Astrocyte of the spinal cord (primary cell): ENCODE results near the gene TNFRSF17.
A peak's percentile ranks its signal among the peaks of the same experiment; 100 is the strongest.

Experiments used
- DNase-seq: peaks from one replicate; pipeline ENCODE4 v3.0.0; 2011; ENCODE audit warnings: low read depth, low spot score
- H3K4me3 ChIP-seq: 2 replicates; pipeline ENCODE4 v1.5.1; 2011; ENCODE audit warnings: low read depth, mild to moderate bottlenecking, low read length, moderate library complexity
- in situ Hi-C: cut with HindIII; loops from 2 replicates; pipeline ENCODE4 v1.10.0; 2017; ENCODE audit warnings: low sequenced_read_pairs
- TF ChIP-seq, protein P1 (sequence below): IDR thresholded peaks from 2 replicates; pipeline ENCODE4 v1.5.1; 2012; ENCODE audit warnings: low read depth, mild to moderate bottlenecking, low read length, inconsistent platforms

Gene TNFRSF17

DNA sequence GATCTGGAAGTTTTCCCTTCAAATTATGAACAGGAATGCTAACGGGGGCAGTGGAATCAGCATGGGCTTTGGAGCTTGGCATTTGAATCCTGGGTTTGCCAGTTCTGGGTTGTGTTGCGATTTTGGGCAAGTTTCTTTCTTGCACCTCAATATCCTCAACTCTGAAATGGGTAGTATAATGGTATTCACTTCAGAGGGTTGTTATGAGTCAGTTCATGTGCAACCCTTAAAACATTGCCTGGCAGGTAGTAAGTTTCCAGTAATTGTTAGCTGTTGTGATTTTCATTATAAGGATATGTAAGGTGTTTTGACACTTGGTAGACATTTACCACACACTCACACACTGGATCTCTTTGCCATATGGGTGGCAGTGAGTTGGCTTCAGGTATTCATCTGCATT, 44.9 kb downstream of the TNFRSF17 start:
- in situ Hi-C loops = no loop called here
- TF ChIP-seq, protein P1, sequence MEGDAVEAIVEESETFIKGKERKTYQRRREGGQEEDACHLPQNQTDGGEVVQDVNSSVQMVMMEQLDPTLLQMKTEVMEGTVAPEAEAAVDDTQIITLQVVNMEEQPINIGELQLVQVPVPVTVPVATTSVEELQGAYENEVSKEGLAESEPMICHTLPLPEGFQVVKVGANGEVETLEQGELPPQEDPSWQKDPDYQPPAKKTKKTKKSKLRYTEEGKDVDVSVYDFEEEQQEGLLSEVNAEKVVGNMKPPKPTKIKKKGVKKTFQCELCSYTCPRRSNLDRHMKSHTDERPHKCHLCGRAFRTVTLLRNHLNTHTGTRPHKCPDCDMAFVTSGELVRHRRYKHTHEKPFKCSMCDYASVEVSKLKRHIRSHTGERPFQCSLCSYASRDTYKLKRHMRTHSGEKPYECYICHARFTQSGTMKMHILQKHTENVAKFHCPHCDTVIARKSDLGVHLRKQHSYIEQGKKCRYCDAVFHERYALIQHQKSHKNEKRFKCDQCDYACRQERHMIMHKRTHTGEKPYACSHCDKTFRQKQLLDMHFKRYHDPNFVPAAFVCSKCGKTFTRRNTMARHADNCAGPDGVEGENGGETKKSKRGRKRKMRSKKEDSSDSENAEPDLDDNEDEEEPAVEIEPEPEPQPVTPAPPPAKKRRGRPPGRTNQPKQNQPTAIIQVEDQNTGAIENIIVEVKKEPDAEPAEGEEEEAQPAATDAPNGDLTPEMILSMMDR = no peak

DNA sequence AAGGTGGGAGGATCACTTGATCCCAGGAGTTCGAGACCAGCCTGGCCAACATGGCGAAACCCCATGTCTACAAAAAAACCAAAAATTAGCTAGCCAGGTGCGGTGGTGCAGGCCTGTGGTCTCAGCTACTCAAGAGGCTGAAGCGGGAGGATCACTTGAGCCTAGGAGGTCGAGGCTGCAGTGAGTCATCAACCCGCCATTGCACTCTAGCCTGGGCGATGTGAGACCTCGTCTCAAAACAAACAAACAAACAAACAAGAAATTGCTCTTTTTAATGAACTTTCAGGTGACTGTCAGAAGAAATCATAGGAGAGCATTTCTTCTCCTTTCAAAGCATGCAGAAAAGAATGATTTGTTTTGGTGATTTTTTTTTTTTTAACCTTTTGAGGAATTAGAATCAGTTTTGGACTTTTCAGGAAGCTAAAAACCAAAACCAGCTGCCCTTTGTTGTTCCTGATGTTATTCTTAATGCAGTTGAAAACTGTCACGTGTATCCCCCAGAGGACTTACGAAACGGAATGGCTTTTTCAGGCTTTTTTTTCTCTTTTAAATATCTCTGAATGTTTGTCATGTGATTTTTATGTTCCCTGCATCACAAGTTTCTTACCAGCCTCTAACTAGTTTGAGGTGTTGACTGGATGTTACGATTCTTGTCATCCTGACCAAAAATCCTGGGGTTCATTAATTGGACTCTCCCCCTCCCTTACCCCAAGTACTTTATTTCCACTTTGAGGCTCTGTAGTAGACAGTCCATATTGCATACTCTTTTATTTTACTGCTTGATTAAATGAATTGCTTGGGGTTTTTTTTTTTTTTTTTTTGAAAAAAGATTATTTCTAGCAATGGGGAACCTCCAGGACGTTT, 45.6 kb downstream of the TNFRSF17 start:
- TF ChIP-seq, protein P1 = no peak
- no peak overlapping the region for H3K4me3 ChIP-seq
- no peak for DNase-seq
- in situ Hi-C loops = no loop called here

More for the DNA sequence above, 44.9 kb downstream of the TNFRSF17 start:
- no peak overlapping the region for H3K4me3 ChIP-seq
- DNase-seq = no peak

DNA sequence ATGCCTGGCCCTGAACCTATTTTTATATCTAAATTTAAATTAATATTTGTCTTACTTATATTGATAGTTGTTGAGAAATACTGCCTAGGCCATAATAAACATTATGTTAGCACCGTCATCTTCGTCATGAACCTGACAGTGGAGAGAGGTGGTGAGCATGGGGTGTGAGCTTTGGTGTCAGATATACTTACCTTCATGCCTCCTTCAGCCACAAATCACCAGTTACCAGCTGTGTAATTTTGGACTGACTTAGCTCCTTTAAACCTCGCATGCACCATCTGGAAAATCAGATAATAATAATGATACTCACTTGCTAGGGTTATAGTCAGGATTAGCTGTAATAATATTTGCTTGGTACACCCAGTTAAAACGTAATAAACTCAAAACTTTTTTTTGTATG, 46.6 kb downstream of the TNFRSF17 start:
- DNase-seq = no peak
- no peak overlapping the region for H3K4me3 ChIP-seq
- TF ChIP-seq, protein P1 = no peak
- in situ Hi-C loops = no loop called here

DNA sequence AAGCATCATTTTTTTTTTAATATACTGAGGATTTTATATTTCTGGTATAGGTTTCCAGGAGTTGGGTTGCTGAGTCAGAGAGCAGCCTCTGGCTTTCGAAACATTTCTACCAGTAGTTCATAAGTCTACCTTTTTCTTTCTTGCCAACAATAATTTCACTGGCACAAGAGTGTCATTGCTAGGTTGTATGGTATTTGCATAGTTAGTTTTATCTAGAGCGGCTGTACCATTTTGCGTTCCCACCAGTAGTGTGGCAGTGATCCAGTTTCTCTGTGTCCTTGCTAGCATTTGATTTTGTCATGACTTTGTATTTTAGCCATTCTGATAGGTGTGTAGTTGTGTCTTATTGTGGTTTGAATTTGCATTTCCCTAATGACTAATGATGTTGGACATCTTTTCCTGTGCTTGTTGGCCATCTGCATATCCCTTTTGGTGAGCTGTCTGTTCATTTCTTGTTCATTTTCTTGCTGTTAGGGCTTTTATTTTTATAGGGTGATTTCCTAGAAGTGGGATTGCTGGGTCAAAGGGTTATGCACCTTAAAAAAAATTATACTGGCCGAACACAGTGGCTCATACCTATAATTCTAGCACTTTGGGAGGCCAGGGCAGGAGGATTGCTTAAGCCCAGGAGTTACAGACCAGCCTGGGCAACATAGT, 51.4 kb downstream of the TNFRSF17 start:
- TF ChIP-seq, protein P1 = no peak
- no peak overlapping the region for H3K4me3 ChIP-seq
- in situ Hi-C loops = no loop called here
- DNase-seq = peak; percentile 36

DNA sequence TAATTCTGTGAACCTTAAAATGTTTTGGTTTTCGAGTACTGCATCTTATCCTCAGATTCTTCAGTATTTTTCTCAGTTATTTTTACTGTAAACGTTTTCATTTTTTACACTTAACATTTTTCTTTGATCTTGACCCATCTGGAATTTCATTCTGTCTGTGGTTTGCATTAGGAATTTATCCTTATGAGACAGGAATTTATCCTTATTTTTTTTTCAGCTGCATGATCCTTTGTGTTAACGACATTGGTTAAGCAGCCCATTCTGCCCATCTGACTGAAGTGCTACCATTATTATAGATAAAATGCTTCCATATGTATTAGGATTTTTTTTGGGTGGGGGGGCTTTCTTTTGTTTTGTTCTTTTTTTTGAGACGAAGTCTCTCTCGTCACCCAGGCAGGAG, 52.5 kb downstream of the TNFRSF17 start:
- in situ Hi-C loops = no loop called here
- TF ChIP-seq, protein P1 = no peak
- no peak overlapping the region for H3K4me3 ChIP-seq
- DNase-seq = peak; percentile 67
